AG10803 (cell line): ENCODE data around the gene LPAR2.

Experiments
- DNase-seq: peaks from one replicate; pipeline ENCODE4 v3.0.0; 2010; ENCODE audit warnings: low read depth
- H3K4me3 ChIP-seq: 2 replicates; pipeline ENCODE4 v1.5.1; 2011; ENCODE audit warnings: mild to moderate bottlenecking, low read length, control low read depth
- CTCF ChIP-seq: conservative IDR thresholded peaks from 2 replicates; pipeline ENCODE4 v1.5.1; 2011; ENCODE audit warnings: mild to moderate bottlenecking, low read length, control low read depth, inconsistent platforms

The LPAR2 gene

GRCh38 chr19:19592690-19593089 lies 35.3 kb downstream of the LPAR2 start:
- no peak for TF ChIP-seq CTCF
- DNase-seq = no peak
- no peak overlapping the region for H3K4me3 ChIP-seq

GRCh38 chr19:19591133-19591825 lies 36.7 kb downstream of the LPAR2 start:
- no peak for TF ChIP-seq CTCF
- peak overlapping the region; percentile 33 for H3K4me3 ChIP-seq
- DNase-seq = peak; percentile 97

- TF ChIP-seq CTCF = no peak
- H3K4me3 ChIP-seq = no peak overlapping the region
- peak; percentile 31 for DNase-seq
Measured at GRCh38 chr19:19588546-19588945, 39.5 kb downstream of the LPAR2 start.

- TF ChIP-seq CTCF = no peak
Measured at GRCh38 chr19:19587771-19588170, 40.2 kb downstream of the LPAR2 start.

GRCh38 chr19:19584356-19584755 lies 43.7 kb downstream of the LPAR2 start:
- no peak for TF ChIP-seq CTCF
- no peak overlapping the region for H3K4me3 ChIP-seq
- no peak for DNase-seq

More at GRCh38 chr19:19587771-19588170, 40.2 kb downstream of the LPAR2 start:
- no peak overlapping the region for H3K4me3 ChIP-seq
- no peak for DNase-seq

- TF ChIP-seq CTCF = no peak
- DNase-seq = no peak
- no peak overlapping the region for H3K4me3 ChIP-seq
Measured at GRCh38 chr19:19582471-19582870, 45.5 kb downstream of the LPAR2 start.

- H3K4me3 ChIP-seq = no peak overlapping the region
- DNase-seq = no peak
- TF ChIP-seq CTCF = no peak
Measured at GRCh38 chr19:19581391-19581790, 46.6 kb downstream of the LPAR2 start.
